OCI-LY7 (cell line): ENCODE results near the gene PALLD. TPM values are rescaled to one million over a fixed set of nuclear protein-coding genes. Genes with fewer than 3 reads are reported as not detected.

Source experiments
- BruUV-seq: library from RNA; stranded (reverse); fragments of 400-500 nt; replicated peaks from 2 replicates; lab custom pipeline; 2021; lab: Mats Ljungman, UMichigan
- CTCF ChIA-PET: fragments of 300-600 bp; sonication (Branson Sonifier 250); formaldehyde crosslinking; loops from one replicate; lab custom pipeline; 2022; ENCODE audit warnings: antibody characterized with exemption; ENCODE audit not compliant: unreplicated experiment; lab: Charles Lee
- POLR2A ChIA-PET: fragments of 300-600 bp; sonication (Branson Sonifier 250); formaldehyde crosslinking; loops from one replicate; lab custom pipeline; 2022; ENCODE audit warnings: antibody characterized with exemption; lab: Charles Lee
- DNase-seq: peaks from one replicate; pipeline ENCODE4 v3.0.0-alpha.2; 2015; ENCODE audit warnings: low spot score
- H2AFZ ChIP-seq: fragments of 200-600 bp; sonication (generic), shearing (Covaris generic); 2 replicates; pipeline ENCODE4 v1.6.1; 2014; ENCODE audit warnings: mild to moderate bottlenecking, antibody characterized with exemption, low read length, moderate library complexity
- H3K27ac ChIP-seq: fragments of 200-600 bp; sonication (generic); 2 replicates; pipeline ENCODE4 v1.5.1; 2014; ENCODE audit warnings: mixed run types, low read depth, mild to moderate bottlenecking, moderate library complexity, low read length, inconsistent platforms; ENCODE audit not compliant: poor library complexity, severe bottlenecking
- H3K36me3 ChIP-seq: fragments of 200-600 bp; sonication (generic); 2 replicates; pipeline ENCODE4 v1.6.1; 2014; ENCODE audit warnings: mild to moderate bottlenecking, antibody characterized with exemption, low read length, moderate library complexity, mixed read lengths; ENCODE audit not compliant: insufficient read depth
- H3K4me1 ChIP-seq: fragments of 200-600 bp; sonication (generic); 2 replicates; pipeline ENCODE4 v1.5.1; 2014; ENCODE audit warnings: mild to moderate bottlenecking, low read length; ENCODE audit not compliant: insufficient read depth, poor library complexity, severe bottlenecking
- H3K4me2 ChIP-seq: fragments of 200-600 bp; sonication (generic); 2 replicates; pipeline ENCODE4 v1.6.1; 2014; ENCODE audit warnings: mild to moderate bottlenecking, low read length
- H3K4me3 ChIP-seq: fragments of 200-600 bp; sonication (generic); 2 replicates; pipeline ENCODE4 v1.5.1; 2014; ENCODE audit warnings: mild to moderate bottlenecking, low read depth, low read length; ENCODE audit not compliant: poor library complexity, severe bottlenecking
- H3K79me2 ChIP-seq: fragments of 200-600 bp; sonication (generic); 2 replicates; pipeline ENCODE4 v1.6.1; 2016; ENCODE audit warnings: low read depth, mild to moderate bottlenecking, low read length, moderate library complexity, mixed read lengths; ENCODE audit not compliant: insufficient read depth
- H3K9me2 ChIP-seq: fragments of 200-600 bp; sonication (generic); 2 replicates; pipeline ENCODE4 v1.6.1; 2016; ENCODE audit warnings: mild to moderate bottlenecking, low read length, mixed read lengths; ENCODE audit not compliant: insufficient read depth
- H3K9me3 ChIP-seq: fragments of 200-600 bp; sonication (generic); 2 replicates; pipeline ENCODE4 v1.6.1; 2014; ENCODE audit warnings: mild to moderate bottlenecking, mixed run types, low read length, mixed read lengths
- H4K20me1 ChIP-seq: fragments of 200-600 bp; sonication (generic); 2 replicates; pipeline ENCODE4 v1.6.1; 2014; ENCODE audit warnings: mild to moderate bottlenecking, antibody characterized with exemption, low read length, moderate library complexity, mixed read lengths; ENCODE audit not compliant: insufficient read depth
- EZH2phosphoT487 ChIP-seq: fragments of 200-600 bp; sonication (generic); IDR thresholded peaks from 2 replicates; pipeline ENCODE4 v1.6.1; 2018; ENCODE audit warnings: low read depth, borderline replicate concordance, mild to moderate bottlenecking, mixed run types, antibody characterized with exemption, low read length, moderate library complexity, mixed read lengths
- intact Hi-C: fragments of 100-400 bp; cut with micrococcal nuclease; formaldehyde crosslinking; loops from one replicate; pipeline ENCODE4 v1.10.0; 2022; ENCODE audit not compliant: unreplicated experiment
- total RNA-seq, 2 experiments: library from RNA; depleted of rRNA in 1 of 2; stranded (reverse); fragments of >200 nt in 1 of 2; shearing (Covaris generic) in 1 of 2; gene quantifications; 2 replicates each; pipeline ENCODE4 v1.2.3, GENCODE V29; 2014 to 2022
- TF ChIP-seq, protein P1 (sequence below): fragments of 200-600 bp; sonication (generic); conservative IDR thresholded peaks from 2 replicates; pipeline ENCODE4 v1.5.1; 2014; ENCODE audit warnings: mild to moderate bottlenecking, antibody characterized with exemption, low read length, moderate library complexity, mixed read lengths

Gene PALLD
- total RNA-seq, 2 experiments from 2014 or later = 0.73 to 2.8 TPM

DNA sequence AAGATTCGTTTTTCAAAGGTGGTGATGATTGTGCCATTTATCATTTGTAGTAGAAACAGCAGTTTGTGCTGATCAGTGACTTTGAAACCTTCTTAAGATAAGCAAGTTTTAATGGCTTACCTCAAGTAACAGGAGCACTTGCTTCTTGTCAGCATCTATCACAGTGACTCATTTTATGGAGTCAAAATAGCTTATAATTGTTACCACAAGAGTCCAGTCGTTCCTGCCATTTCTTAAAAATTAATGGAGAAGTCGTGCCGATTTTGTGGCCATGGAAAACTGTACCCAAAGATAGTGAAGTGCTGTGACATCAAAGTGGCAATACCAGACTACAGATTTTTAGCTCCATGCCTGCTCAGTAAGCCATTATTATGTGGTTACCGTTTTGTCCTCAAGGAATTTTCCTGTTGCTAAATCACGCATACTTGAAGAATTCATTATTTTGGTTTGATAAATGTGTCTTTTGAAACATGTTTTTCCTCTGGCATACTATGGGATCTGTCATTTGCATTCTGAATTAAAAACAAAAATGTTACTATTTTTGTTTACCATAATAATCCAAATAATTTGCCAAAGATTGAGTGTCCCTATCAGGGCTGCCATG, 383.3 kb downstream of the PALLD start:
- no peak for TF ChIP-seq EZH2phosphoT487
- Histone ChIP-seq H3K4me2 (no peak overlapping the region), H3K9me2 (no peaks in the 10 kb centered on the region), H2AFZ (no peak overlapping the region), H3K27ac (no peak overlapping the region), H3K36me3 (no peaks in the 10 kb centered on the region), H3K4me3 (no peak overlapping the region), H3K79me2 (no peaks in the 10 kb centered on the region), H3K9me3 (no peaks in the 10 kb centered on the region), H4K20me1 (no peaks in the 10 kb centered on the region), H3K4me1 (no peaks in the 10 kb centered on the region)
- no peak for DNase-seq
- intact Hi-C loops = loop anchor here (5.0 kb wide), 1 partner anchor 1272 kb away; no protein-coding TSS in a partner anchor
- POLR2A ChIA-PET = interaction anchor here (0.5 to 0.6 kb wide), 2 partner anchors 16 to 52 kb away, joined by 3 read pairs; no protein-coding TSS in a partner anchor
- CTCF ChIA-PET = no interaction called here
- no TSS peak for BruUV-seq

- Histone ChIP-seq H4K20me1 (no peaks in the 10 kb centered on the region), H3K9me3 (no peaks in the 10 kb centered on the region), H3K36me3 (no peaks in the 10 kb centered on the region), H3K79me2 (no peaks in the 10 kb centered on the region), H3K4me3 (no peak overlapping the region), H3K9me2 (no peaks in the 10 kb centered on the region), H2AFZ (no peak overlapping the region), H3K4me1 (no peaks in the 10 kb centered on the region), H3K4me2 (no peak overlapping the region), H3K27ac (no peak overlapping the region)
- POLR2A ChIA-PET = no interaction called here
- intact Hi-C loops = loop anchor here (5.0 kb wide), 1 partner anchor 1271 kb away; no protein-coding TSS in a partner anchor
- BruUV-seq = no TSS peak
- TF ChIP-seq, protein P1, sequence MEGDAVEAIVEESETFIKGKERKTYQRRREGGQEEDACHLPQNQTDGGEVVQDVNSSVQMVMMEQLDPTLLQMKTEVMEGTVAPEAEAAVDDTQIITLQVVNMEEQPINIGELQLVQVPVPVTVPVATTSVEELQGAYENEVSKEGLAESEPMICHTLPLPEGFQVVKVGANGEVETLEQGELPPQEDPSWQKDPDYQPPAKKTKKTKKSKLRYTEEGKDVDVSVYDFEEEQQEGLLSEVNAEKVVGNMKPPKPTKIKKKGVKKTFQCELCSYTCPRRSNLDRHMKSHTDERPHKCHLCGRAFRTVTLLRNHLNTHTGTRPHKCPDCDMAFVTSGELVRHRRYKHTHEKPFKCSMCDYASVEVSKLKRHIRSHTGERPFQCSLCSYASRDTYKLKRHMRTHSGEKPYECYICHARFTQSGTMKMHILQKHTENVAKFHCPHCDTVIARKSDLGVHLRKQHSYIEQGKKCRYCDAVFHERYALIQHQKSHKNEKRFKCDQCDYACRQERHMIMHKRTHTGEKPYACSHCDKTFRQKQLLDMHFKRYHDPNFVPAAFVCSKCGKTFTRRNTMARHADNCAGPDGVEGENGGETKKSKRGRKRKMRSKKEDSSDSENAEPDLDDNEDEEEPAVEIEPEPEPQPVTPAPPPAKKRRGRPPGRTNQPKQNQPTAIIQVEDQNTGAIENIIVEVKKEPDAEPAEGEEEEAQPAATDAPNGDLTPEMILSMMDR = no peak
- no peak for TF ChIP-seq EZH2phosphoT487
- CTCF ChIA-PET = no interaction called here
- no peak for DNase-seq
These were observed 384.2 kb downstream of the PALLD start for GRCh38 chr4:168880811-168881595.

- Histone ChIP-seq H3K4me1 (no peaks in the 10 kb centered on the region), H3K27ac (no peak overlapping the region), H3K36me3 (no peaks in the 10 kb centered on the region), H3K9me2 (no peaks in the 10 kb centered on the region), H3K4me3 (no peak overlapping the region), H3K4me2 (no peak overlapping the region), H3K9me3 (no peaks in the 10 kb centered on the region), H4K20me1 (no peaks in the 10 kb centered on the region), H2AFZ (no peak overlapping the region), H3K79me2 (no peaks in the 10 kb centered on the region)
- TF ChIP-seq, protein P1 = no peak
- no peak for TF ChIP-seq EZH2phosphoT487
- ChIA-PET CTCF (no interaction called here), POLR2A (no interaction called here)
- BruUV-seq = no TSS peak
- DNase-seq = no peak
- intact Hi-C loops = loop anchor here (5.0 kb wide), 1 partner anchor 1270 kb away; no protein-coding TSS in a partner anchor
These were observed 385.0 kb downstream of the PALLD start for GRCh38 chr4:168881781-168882420.
